ENCODE measurements around the gene TBC1D14.

Gene TBC1D14, protein sequence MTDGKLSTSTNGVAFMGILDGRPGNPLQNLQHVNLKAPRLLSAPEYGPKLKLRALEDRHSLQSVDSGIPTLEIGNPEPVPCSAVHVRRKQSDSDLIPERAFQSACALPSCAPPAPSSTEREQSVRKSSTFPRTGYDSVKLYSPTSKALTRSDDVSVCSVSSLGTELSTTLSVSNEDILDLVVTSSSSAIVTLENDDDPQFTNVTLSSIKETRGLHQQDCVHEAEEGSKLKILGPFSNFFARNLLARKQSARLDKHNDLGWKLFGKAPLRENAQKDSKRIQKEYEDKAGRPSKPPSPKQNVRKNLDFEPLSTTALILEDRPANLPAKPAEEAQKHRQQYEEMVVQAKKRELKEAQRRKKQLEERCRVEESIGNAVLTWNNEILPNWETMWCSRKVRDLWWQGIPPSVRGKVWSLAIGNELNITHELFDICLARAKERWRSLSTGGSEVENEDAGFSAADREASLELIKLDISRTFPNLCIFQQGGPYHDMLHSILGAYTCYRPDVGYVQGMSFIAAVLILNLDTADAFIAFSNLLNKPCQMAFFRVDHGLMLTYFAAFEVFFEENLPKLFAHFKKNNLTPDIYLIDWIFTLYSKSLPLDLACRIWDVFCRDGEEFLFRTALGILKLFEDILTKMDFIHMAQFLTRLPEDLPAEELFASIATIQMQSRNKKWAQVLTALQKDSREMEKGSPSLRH

DNA sequence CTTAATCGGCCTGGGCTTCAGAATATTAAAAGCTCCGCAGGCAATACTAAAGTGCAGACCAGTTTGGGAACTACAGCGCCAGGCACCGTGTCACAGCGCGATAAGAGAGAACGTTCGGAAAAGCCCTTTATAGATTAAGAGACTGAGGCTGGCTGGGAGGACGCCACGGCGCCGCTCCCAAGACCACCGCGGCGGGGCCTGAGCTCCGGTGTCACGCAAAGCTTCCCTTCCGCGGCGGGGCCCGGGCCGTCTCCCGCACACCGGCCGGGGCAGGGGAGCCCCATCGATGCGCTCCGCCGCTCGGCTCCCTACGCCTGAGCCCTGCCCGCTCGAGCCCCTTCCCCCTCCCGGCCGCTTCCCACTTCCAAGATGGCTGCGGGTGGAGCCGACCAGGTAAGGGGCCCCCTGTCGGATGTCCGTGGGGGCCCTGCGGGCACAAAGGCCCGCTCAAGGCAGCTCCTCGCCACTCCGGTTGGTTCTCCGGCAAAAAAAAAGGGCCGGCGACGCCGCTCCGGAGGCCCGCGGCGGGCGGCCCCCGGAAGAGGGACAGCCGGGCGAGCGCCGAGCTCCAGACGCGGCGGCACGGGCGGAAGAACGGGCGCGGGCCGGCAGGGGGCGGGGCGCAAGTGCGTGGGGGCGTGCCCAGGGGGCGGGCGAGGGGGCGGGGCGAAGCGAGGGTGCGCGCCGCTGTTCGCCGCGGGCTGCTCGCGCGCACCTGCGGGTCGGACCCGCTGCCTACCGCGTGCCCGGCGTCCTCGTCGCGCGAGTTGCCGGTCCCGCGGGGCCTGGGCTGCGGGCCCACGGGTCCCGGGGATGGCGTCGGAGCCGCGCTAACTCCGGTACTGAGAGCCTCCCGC, at the start of gene TBC1D14:
Gene TBC1D14, plus strand, starts transcription at position 714 of the 857 bp plus-strand sequence. CDS start 13,564 bp downstream, outside the sequence.
- peak; percentile 81 to 83 for DNase-seq (ENCODE audit: low read depth in 2 of 2)

DNA sequence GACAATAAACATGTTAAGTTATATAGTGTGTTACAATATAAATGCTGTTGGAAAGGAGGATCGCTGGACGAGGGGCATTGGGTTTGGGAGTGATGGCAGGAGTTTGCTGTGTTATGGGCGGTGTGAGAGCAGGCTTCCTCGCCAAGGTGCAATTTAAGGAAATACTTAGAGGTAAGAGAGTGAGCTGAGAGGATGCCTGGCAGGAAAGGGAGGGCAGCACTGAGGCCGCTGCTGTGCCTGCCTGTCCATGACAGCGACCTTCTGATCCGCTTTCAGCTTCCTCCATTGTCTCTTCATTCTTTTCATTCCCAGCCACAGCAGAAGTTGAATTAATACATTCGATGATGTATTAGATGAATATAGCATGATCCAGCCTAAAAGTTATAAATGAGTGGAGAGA, 41.2 kb upstream of the TBC1D14 start:
- no peak for DNase-seq (ENCODE audit: low read depth in 2 of 2)

DNA sequence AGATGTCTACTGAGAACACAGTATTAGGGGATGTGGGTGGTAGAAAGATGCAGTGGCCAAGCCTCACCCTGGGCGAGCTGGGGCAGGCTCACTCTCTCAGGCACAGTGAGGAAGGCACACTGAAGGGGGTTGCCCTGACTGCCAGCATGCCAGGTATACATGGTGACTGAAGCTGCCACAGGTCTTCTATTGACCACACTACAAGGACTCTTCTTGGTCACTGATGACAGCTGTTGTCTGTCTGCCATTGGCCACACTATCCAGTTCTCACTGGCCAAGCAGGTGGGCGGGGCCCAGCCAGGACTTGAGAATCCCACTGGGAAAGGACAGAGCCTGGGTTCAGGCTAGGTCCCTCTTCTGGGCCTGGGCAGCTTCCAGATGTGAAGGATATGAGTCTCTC, 39.7 kb upstream of the TBC1D14 start:
- DNase-seq (ENCODE audit: low read depth in 2 of 2): no peak

DNA sequence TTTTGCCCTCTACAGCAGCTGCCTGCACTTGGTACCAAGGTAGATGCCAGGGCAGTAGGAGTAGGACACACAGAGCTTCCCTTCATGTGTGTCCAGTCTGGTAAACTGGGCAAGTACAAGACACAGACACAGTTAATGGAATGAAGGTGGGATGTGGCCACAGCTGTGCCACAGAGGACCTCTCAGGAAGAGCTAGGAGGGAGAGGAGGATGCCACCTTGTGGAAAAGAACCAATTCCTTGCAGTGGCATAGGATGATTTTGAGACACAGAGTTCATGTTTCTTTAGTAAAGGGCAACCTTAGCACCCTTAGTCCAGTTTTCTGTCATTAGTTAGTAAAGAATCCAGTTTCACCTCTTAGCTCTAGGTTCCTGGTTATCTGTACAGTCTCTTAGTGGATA, 36.3 kb upstream of the TBC1D14 start:
- DNase-seq (ENCODE audit: low read depth in 2 of 2): no peak

DNA sequence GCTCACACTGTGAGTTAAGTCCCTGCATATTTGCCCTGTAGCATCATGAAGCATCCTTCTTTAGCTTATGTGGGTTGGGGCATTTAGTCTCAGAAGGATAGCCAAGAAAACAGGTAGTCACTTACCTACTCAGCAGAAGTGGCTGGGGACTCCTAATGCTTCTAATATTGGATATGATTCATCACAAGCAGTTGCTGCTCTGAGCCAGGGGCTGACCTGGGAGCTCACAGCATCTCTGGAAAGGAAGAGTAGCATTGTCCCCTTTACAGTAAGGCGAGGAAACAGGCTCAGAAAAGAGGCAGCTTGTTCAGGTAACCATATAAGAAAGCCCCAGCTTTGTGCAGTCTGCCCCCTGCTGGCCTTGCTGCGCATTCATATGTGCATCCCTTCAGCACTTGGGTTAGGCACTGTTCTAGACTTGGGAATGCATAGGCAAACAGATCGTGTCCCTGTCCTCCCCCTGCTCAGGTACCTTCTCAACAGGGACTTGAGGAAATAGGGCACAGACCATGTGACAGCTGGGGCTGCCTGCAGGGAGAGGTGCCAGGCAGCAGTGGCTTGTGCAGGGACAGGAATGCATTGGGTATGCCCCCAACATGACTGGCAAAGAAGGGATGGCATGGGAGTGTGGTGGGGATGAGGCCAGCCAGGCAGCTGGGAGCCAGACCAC, 35.7 kb upstream of the TBC1D14 start:
- peak; percentile 68 to 78 for DNase-seq (ENCODE audit: low read depth in 2 of 2)

DNA sequence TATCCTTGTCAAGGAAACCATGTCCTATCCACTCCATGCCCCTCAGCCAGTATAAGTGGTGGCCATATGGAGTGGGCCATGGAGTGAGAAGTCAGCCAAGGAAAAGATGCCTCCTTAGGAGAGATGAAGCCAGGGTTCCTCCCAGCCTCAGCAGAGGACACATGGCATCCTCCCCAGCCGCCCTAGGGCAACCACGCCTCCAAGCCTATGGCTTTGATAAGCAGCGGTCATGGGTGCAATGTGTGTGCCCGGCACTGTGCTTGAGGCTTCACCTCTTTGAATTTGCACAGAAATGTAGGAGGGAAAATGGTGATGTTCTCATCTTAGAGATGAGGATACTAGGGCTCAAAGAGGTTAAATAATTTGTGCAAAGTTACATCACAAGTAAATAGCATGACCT, 34.6 kb upstream of the TBC1D14 start:
- no peak for DNase-seq (ENCODE audit: low read depth in 2 of 2)

DNA sequence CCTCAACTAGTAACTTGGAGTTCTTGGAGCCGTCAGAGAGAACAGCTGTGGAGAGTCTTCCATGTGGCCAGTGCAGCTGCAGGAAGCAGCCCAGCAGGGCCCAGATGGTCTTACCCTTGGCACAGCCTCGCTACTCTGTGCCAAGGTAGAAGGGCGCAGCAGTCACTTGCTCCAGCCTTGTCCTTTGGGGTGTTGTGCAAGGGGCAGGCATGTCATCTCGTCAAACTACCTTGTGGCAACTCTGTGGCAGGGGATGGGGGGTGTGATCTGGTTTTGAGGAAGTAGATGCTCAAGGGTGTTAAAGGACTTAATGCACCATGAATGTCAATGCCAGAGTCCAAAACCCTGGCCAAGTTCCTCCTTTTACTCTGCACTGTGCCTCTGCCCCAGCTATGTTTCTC, 34.2 kb upstream of the TBC1D14 start:
- DNase-seq (ENCODE audit: low read depth in 2 of 2): no peak

DNA sequence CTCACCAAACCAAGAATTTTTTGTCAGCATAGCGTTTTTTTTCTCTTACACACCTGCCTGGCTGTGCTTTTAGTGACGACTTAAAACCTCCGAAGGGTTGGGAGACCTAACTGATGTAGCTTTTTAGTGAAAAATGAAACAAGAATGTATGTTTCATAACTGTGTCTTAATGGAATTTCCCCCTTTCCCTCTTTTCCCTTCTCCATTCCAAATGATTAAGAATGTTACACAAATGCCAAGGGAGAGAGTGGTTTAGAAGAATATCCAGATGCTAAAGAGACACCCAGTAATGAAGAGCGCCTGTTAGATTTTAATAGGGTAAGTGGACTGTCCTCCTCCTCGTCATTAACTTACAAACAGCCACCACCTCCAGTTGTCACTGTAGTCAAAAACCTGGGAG, 33.2 kb upstream of the TBC1D14 start:
- no peak for DNase-seq (ENCODE audit: low read depth in 2 of 2)

DNA sequence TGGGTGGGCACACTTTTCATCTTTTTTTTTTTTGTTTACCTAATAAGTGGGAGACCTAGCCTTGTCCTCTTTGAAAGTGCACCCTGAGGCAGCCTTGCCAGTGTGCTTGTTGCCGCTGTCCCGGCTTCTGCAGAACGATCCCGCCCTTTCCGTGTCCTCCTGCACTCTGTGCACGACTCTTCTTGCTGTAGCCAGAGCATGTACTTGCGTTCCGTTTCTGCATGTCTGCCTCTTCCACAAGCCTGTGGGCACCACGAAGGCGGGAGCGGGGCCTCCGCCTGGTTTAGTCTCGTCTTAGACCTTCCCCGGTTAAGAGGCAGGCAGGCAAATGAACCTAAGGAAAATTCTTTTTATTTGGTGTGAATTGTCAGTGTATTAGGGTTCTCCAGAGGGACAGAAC, 32.6 kb upstream of the TBC1D14 start:
- DNase-seq (ENCODE audit: low read depth in 2 of 2): no peak

DNA sequence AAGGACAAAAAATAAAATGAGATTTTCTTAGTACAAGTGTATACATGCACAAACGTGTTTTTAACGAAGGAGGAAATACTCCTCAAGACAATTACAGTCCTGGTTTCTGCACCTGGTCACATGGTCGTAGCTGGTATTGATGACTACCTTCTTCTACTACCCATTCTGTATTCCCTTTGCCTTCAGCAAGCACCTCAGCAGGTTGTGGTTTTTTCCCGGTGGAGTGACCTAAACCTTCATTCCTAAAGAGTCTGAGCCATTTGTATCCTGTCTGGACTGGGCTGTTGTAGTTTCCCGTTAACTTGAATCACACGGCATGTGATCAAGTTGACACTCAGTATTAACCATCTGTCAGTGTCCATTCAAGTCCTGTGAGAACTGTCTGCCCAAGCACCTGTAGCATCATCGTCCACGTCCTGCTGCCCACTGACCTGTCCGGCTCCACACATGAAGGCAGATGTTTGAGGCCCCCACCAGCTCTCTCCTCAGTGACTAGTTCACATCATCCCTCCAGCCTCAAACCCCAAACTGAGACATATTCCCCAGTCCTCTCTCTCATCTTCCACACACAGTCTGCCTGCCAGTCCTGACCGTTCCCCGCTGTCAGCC, 31.1 kb upstream of the TBC1D14 start:
- DNase-seq (ENCODE audit: low read depth in 2 of 2): no peak

DNA sequence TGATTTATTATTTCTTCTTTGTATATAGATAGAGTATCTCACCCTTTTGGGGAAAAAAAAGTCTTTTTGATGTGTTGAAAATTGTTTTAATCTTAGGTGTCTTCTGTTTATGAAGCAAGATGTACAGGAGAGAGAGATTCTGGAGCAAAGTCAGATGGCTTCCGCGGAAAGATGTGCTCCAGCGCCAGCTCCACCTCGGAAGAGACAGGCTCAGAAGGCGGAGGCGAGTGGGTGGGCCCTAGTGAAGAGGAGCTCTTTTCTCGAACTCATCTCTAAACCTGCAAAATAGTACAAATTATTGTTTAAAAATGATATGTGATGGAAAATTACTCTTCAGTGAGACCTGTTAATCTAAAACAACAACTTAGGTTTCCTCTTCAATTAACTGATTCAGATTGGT, 28.9 kb upstream of the TBC1D14 start:
- DNase-seq (ENCODE audit: low read depth in 2 of 2): no peak

DNA sequence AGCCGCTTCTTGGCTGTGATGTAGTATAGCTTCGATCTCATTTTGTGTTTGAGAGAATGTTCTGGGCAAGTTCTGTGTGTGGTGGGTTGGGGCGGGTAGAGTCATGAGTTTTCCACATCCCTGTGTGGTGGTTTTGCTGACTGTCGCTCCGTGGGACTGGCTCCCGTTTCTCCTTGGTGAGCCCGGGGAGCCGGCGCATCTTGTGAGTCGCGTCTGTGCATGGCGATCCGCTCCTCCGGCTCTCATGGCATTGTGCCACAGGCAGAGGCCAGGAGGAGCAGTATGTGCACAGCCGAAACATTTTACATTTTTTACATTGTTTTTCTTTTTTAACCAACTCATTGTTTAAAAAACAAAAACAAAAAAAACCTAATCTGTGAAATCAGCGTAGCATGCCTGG, 27.7 kb upstream of the TBC1D14 start:
- no peak for DNase-seq (ENCODE audit: low read depth in 2 of 2)

DNA sequence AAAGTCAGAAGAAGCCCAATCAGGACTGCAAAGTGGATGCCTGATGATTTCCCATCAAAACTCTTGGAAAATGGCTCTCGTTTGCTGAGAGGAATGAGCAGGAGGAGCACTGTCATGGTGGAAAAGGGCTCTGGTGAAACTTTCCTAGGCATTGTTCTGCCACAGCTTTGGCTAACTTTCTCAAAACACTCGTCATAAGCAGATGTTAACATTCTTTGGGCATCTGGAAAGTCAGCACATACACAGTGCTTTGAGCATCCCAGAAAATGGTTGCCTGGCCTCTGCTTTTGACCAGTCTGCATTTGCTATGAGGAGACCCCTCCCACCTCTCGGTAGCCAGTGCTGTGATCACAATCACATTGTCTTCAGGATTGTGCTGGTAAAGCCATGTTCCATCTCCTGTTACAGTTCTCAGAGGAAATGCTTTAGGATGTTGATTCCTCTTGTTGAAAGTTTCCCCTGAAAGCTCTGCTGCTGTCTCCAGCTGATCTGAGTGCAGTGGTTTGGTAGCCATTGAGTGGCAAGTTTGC, 25.2 kb upstream of the TBC1D14 start:
- DNase-seq (ENCODE audit: low read depth in 2 of 2): no peak

DNA sequence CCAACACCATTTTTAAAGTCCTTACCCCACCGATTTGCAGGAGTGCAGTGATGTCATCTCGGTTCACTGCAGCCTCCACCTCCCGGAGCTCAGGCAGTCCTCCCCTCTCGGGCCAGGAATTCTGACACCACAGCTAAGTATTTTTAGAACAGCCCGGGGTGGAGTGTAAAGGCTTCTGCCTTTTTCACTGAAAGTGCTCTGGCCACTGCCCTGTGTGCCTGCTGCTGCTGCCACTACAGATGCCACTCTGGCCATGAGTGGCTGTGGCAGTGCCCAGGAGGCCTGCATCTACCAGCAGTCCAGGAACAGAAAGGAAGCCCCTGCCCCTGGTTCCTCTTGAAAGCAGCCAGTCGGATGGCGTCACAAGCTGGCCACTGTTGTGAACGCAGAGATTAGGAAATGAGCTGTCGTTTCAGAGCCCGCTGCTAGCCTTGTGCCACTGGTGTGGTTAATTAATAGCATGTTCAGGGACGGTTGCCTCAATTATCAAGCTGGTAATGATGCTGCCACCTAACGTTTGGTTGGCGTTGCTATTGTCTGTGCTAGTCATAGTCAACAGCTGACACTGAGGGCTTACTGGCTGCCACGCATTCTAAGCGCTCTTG, 23.6 kb upstream of the TBC1D14 start:
- no peak for DNase-seq (ENCODE audit: low read depth in 2 of 2)

DNA sequence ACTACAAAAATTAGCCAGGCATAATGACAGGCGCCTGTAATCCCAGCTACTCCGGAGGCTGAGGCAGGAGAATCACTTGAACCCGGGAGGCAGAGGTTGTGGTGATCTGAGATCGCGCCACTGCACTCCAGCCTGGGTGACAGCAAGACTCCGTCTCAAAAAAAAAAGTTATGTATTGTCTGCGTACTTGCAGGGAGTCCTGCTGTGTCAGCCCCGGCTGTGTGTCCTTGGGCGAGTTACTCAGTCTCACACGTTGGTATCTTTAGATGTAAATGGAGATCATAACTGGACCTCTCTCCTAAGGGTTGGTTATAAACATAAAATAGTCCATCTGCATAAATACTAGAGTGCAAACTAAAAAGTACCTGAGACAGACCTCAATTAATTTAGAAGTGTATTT, 22.7 kb upstream of the TBC1D14 start:
- DNase-seq (ENCODE audit: low read depth in 2 of 2): no peak

DNA sequence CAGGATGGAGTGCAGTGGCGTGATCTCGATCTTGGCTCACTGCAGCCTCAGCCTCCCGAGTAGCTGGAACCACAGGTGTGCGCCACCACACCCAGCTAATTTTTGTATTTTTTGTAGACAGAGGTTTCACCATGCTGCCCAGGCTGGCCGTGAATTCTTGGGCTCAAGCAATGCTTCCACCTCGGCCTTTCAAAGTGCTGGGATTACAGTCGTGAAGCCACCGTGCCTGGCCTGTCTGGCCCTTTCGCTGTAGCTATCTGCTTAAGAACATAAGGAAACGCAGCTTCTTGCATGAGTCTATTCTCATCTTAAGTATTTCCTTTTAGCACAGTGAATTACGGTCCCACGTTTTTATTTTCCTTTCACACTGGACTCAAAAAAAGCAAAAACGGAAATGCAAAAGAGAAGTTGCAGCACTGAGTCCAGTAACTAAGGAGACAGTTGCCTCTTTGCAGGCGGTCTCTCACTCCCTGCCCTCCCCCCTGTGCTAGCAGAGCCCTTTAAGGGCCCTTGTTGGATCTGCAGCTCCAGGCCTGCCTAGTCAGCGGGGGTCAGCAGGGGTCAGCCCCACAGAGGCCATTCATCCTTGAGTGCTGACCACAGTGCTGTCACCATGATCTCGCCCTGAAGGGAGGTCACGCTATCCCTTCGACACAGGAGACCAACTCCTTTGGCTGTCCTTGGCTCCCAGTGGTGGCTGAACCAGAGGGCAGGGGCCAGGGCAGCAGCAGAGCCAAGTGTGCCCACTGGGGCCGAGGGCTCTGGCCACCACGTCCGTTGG, 21.8 kb upstream of the TBC1D14 start:
- no peak for DNase-seq (ENCODE audit: low read depth in 2 of 2)

DNA sequence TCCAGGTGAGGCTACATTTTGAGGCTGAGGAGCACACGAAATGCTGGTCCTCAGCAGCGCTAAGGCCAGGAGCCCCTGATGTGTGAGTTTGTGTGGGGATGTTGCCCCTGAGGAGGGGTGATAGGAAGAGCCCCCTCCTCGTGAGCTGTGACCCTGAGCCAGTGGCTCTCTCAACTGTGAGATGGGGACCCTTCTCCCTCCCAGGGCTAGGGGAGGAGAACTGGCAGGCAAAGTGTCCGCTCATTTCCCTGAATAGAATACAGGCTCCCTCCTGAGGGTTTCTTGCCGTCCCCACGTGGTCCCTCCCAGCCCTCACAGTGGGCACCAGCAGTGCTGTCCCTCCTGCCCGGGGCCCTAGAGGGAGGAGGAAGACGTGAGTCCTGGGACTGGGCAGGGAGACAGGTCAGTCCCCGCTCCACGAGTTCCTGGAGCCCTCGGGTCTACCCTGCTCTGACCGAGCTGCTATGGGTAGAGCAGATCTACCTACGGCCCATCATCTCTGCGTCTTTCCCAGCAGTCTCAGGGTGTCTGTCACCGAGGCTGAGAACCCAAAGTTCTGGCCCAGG, 21.0 kb upstream of the TBC1D14 start:
- no peak for DNase-seq (ENCODE audit: low read depth in 2 of 2)

DNA sequence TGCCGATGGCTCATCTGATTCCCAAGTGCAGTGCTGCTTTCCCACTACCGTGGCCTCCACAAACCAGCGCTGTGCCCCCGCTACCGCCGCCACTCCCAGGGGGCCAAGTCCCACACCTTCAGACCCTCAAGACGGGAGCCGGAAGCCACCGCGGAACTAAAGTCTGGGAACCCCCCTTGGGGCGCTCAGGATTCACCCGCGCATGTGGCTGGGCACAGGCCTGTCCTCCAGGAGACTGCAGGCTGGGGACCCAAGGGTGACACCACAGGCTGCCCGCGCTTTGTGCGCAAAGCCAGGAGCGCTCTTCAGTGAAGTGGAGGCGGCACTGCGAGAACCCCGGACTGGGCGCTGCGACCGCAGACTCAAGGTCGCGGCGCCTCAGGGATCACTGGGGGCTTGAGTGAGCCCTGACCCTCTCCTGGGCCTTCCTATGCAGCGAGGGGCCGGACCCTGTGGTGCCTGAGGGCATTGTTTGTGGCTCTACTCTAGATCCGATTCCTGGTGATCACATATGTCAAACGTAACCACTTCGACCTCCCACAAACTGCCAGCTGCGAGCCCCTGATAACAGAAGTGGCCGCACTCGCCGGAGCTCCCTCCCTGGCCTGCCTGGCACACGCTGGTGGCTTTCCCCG, 20.4 kb upstream of the TBC1D14 start:
- DNase-seq (ENCODE audit: low read depth in 2 of 2): no peak

DNA sequence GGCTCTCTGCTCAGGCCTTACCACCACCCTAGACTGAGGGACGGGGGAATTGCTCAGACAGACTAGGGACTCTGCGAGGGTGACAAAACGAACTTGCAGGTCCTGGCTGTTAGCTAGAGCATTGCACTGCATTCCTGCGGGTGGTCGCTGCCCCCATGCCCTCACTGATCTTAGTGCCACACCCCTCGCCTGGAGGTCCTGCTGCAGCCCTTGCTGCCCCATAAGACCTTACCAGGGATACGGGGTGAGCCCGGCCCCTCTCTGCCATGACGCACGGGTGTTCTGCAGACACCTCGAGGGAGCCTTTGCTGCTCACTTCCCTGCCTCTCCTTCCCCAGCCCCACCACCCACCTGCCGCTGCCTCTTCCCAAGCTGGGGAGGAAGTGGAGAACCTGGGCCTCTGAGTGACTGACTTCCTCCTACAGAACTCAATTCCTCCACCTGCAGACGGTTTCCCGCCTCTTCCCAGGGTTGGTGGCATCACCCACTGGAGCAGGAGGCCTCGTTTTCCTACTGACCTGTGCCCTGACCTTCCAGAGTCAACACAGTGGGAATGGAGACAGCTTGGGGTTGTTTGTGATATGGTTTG, 19.8 kb upstream of the TBC1D14 start:
- no peak for DNase-seq (ENCODE audit: low read depth in 2 of 2)
